Stimulated activated CD4-positive, alpha-beta T cell treated with anti-CD3 and anti-CD28 coated beads, Interleukin-1b, Interleukin-23, amount 100 ng/mL, for 1 hour (primary cell): ENCODE data around the gene TRAPPC3L.
"Not testable (repeated sequence)": the region's sequence is repeated elsewhere in the genome, so short reads cannot be mapped to it uniquely, and the experiment has no call there.

Experiments used
- DNase-seq, 2 donors: peaks; one replicate each; pipeline ENCODE4 v3.0.0-alpha.2; 2020; ENCODE audit warnings: low read depth in 2 of 2

TRAPPC3L gene

DNA sequence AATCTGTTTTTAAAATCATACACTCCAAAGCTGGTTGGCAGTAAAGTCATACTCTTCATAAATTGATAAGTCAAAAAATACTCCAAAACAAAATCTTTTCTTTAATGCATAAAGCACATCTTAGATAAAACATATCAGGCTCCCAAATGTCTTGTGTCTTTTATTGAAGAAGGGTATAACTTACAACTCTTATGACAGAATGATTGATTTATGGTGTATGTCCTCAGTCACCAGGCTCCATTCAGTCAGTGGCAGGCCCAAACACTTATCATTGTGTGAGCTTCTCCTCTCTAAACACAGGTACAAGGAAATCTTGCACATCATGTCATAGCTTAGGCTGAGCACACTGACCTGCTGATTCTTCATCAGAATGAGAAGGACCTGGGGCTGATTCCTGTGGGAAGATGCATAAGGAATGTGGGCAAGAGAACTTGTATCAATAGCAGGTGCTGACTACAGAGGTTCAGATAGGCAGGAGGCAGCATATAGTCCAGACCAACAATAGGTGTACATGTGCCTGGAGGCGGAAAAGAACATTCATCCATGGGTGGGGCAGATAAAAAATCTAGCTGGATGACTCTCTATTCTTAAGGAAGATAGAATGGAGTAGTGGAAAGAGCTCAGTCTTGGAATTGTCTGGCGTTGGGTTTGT is 32.1 kb downstream of the TRAPPC3L start:
- DNase-seq: no peak

DNA sequence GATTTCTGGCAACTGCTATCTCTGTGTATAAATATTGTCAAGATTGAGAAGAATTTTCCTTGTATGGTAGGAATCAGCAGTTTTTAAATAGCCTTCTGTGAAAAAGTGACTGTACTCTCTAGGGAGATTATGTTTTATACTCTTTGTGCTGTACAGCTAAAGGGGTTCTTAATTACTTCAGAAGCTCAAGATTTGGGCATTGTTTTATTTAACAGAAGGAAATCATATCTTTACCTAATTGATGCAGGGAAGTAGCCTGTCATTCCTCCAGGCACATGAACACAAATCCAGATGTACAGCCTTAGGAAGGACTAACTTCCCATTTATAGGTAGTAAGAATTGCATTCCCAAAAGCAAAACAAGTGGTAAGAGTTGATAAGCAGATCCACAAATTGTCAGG is 32.8 kb downstream of the TRAPPC3L start:
- DNase-seq: no peak

DNA sequence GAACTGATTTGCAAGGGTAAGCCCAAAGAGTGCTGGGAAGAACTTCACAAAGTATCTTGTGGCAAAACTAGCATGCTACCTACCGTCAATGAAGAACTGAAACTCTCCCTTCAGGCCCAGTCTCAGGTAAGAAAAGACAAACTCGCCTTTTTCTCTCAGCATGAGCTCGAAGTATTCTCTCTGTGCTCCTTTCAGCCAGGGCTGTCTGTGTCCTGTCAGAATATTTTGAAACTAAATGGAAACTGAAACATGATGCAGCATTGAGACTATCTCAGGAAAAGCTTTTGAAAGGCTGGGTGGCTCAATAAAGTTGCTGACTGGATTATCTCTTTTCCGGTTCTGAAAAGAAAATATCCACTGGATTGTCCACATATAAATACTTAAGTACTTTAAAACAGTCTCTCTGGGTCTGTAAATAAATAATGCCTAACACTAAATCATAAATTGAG is 33.3 kb downstream of the TRAPPC3L start:
- DNase-seq: no peak

DNA sequence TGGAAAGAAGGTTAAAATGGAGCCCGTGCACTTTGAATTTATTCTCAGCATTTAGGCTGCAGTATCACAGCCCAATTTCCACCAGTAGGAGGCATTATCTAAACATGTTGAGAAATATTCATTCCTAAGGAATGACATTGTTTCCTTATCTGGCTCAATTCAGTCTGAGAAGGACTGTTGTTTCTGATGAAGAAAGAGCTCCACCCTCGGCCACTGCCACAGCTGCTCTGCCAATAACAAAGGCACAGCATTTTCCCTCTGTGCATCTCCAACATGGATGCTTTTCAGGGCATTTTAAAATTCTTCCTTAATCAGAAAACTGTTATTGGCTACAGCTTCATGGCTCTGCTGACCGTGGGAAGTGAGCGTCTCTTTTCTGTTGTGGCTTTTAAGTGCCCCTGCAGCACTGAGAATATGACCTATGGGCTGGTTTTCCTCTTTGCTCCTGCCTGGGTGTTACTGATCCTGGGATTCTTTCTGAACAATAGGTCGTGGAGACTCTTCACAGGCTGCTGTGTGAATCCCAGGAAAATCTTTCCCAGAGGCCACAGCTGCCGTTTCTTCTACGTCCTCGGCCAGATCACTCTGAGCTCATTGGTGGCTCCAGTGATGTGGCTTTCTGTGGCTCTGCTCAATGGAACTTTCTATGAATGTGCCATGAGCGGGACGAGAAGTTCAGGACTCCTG is 33.9 kb downstream of the TRAPPC3L start, which contains the start of gene CALHM5:
Gene CALHM5, plus strand, starts transcription at position 216 of the 687 bp plus-strand sequence. Its CDS starts 58 bp downstream, at position 274.
- no peak for DNase-seq

DNA sequence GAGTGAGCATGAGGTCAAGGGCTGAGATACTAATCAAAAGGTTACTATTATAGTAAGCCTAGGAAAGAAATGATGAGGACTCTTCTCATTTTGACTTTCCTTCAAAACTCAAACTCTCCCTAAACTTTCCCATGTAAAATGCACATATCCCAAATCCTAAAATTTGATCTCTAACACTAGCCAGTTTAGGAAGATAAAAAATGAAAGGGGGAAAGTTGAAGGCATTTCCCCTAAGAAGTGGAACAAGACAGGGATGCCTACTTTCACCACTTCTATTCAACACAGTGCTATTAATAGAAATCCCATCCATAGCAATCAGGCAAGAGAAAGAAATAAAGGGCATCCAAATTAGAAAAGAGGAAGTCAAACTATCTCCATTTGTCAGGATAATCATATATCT is 37.0 kb downstream of the TRAPPC3L start:
- DNase-seq: no peak

DNA sequence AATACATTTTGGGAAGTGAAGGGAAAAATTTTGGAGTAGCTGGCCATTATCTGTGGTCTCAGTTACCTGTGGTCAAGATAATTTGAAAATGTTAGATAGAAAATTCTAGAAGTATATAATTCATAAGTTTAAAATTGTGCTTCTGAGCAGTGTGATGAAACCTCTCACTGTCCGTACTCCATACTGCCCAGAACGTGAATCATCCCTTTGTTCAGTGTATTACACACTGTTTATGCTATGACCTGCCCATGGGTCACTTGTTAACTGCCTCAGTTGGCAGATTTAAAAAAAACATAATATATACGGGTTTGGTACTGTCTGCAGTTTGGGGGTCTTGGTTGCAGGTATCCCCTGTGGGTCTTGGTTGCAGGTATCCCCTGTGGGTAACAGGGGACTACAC is 38.2 kb downstream of the TRAPPC3L start:
- DNase-seq: no peak

DNA sequence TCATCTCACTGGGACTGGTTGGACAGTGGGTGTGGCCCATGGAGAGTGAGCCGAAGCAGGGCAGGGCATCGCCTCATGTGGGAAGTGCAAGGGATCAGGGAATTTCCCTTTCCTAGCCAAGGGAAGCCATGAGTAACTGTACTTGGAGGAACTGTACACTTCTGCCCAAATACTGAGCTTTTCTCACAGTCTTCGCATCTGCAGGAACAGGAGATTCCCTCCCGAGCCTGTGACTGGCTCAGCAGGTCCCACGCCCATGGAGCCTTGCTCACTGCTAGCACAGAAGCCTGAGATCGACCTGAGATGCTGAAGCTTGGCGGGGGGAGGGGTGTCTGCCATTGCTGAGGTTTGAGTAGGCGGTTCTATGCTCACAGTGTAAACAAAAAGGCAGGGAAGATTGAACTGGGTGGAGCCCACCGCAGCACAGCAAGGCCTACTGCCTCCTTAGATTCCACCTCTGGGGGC is 44.5 kb downstream of the TRAPPC3L start:
- DNase-seq: no peak

DNA sequence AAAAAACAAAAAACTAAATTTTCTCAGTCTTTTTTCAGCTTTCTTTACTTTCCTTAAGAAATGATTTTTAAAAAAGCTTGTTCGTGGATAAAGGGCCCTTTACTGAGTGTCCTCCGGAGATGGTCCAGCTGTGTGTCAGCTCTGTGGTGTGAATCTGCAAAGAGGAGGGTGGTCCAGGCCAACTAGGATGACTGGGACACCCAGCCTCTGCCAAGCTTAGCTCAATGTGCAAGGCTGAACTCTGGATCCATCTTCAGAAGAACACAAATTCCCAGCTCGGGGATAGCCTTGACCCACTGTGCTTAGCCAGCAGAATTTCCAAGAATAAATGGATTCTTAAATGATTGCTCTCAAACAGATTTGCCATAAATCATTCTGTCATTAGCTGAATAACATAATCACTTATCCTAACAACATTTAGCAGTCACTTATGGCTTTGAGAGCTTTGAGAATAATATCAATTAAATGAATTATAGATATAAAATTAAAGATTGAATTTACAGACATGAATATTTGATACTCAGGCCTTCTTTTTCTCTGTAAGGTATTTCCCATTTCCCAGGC is 48.3 kb downstream of the TRAPPC3L start:
- DNase-seq: no peak

DNA sequence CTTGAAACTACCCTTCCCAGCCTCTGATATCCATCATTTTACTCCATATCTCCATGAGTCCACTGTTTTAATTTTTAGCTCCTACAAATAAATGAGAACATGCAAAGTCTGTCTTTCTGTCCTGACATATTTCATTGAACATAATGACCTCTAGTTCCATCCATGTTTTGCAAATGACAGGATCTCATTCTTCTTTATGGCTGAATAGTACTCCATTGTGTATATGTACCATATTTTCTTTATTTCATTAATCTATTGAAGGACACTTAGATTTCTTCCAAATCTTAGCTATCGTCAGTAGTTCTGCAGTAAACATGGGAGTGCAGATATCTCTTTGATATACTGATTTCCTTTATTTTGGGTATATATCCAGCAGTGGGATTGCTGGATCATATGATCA is 50.3 kb downstream of the TRAPPC3L start:
- not testable (repeated sequence) for DNase-seq

DNA sequence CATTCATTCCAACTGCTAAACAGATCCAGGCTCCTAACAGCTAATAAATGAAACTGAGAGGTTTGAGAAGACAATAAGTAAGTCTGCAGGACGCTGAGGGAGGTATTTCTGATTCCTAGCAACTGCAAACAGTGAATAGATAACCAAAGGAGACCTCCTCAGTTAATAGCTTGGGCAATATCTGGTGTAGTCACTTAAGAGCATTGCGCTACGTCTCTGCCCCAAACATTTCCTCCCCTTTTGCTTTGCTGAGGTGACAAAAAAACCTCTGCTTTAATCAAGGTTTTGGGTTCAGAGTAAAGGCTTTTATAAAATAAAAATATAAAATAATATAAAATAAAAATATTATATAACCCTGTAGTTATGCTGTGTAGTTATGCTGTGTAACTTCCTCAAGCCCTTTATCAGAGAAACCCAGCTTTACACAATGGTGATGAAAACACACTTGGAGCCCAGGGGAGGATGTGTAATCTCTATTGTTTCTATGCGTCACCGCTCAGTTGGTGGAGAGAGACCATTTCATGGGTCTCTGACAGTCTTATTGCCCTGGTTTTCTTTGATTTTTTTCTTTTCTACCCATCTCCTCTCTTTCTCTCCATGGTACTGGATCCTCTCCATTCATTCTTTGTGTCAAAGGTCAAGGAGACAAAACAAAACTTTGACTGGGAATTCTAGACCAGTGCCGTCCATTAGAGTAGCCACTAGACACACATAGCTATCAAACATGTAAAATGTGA is 53.0 kb downstream of the TRAPPC3L start:
- no peak for DNase-seq

DNA sequence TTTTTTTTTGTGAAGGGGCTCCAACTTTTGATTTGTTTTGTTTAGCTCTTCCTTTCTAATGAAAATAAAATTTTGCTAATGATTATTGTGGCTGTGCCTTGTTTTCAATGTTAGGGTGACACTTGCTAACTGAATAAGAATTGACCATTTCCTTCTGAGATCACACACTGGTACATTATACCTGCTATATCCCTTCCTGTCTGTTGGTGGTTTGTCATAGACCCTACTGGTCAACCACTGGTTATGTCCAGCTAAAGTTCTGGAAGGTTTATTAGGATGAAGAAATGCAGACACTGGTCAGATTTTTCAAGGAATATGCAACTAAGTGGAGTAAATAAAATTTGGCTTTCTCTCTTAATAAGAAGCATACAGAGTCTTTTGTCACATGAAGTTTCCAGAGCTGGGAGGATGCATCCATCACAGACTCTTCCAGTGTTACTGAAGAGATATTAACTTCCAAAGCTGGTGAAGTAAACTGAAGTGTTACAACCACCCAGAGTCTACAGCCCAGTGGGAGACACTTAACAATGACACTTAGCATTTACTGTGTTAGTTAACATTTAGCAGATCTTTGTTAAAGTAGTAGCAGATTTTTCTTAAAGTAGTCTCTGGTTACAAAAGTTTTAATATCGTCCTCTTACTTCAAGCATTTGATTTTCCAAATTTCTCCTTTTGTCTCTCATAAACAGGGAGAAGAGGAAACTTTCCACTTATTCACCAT is 53.7 kb downstream of the TRAPPC3L start:
- DNase-seq: no peak

DNA sequence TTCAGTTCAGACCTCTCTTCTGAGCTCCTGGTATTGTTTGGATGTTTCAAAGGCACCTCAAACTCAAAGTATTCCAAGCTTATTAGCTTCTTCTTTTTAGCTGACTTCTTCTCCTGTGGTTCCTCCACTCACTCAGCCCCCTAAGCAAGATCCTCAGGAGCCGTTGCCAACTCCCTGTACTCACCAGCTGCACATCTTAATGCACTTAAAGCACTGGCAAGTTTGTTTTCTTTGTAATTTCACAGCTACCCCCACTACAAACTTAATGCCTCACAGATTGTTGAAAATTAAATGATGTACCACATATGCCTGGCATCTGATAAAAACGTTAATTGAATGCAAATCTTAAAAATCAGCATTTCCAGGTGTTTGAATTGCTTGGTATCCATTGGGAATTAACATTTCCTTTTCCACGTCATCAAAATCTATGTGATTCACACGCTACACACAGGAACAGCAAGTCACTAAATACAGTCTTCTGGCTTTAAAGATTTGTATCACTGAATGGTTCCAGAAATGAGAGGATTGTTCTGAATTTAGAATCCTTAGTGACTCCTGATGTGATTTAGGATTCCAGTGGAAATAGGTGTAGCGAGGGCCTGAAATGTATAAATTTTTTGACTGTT is 59.8 kb downstream of the TRAPPC3L start:
- DNase-seq: no peak

DNA sequence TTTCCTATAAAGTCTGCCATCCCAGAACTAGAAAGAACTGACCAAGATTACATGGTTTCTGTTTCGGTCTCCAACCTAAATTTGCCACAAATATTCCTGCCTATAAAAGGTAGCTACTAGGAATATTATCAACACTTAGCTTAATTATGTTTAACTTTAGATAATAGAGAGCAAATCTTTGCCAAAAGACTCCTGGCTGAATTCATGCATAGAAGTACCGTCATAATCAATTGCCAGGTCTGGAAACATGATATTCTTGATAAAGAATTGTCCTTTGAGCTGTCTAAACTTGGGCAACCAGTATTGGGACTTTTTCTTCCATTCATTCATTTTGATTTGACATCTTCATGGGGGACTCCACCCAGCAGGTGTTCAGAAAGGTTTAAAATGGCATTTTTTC is 61.9 kb downstream of the TRAPPC3L start:
- no peak for DNase-seq

DNA sequence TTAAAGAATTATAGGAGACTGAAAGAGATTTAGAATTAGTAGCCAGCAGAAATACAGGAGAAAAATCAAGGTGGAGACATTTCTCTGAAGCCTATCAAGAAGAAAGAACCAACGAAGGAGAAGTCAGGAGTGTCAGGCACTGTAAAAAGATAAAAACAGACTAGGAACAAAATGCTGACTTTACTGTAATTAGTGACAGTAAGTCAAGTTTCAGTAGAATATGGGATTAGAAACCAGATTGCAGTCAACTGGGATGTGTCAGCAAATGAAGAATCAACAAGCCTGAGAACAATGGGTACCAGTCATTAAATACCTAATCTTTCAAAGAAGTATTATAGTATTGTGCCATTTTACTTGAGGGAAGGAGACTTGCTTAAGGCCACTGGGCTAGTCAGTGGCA is 62.7 kb downstream of the TRAPPC3L start:
- DNase-seq: no peak

DNA sequence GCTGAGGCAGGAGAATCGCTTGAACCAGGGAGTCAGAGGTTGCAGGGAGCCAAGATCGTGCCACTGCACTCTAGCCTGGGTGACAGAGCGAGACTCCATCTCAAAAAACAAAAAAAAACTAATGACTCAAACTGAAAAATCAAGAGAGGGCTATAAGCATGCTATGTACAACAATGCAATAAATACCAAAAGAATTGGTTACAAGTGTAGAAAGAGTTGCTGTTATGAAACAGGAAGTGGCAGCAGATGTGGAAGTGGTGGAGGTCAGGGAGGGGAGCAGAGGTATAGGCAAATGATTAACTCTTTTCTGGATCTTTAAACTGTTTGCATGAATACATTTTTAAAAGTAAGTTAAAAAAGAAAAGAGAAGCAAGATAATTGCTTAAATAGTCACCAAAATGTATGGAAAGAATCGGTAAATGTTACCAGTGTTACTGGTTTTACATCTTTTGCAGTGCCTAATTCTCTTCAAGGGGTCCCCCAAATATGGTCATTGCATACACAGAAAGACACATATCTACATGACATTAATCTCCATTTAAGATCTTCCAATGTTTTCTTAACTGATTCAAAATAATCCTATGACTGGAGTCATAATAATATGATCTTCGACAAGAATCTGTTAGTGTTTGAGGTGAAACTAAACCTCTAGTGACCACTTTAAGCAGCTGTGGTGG is 69.3 kb downstream of the TRAPPC3L start:
- no peak for DNase-seq

DNA sequence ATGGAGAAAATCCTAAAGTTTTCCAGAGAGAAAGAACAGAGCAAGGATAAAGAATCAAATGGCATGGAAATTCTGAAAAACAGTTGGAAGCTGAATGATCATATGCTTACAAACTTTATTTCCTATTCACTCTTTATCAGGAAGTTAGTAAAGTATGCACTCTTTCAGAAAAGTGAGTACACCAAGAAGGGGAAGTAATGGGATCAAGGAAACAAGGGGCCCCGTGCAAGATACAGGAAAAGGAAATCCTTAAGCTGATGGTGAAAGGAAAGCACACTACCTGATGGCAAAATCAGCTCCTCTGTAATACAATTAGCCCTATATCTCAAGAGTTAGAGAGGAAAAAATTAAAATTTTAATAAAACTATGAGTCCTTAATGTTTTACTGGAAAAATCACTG is 70.3 kb downstream of the TRAPPC3L start:
- DNase-seq: no peak

DNA sequence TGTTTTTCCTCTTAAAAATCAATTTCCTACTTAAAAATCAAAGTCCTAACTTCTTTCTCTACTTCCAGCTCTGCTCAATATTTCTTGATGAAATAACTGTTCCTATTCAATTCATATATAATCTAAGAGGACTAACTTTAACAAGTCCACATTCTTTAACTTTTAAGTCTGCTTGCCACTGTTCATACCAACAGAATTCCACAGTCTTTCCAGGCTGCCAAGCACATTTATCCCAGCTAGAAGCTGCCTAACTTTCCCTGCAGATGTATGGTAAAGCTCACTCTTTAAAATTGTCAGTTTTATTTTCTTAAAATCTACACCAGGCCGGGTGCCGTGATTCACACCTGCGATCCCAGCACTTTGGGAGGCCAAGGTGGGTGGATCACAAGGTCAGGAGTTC is 72.8 kb downstream of the TRAPPC3L start:
- no peak for DNase-seq

DNA sequence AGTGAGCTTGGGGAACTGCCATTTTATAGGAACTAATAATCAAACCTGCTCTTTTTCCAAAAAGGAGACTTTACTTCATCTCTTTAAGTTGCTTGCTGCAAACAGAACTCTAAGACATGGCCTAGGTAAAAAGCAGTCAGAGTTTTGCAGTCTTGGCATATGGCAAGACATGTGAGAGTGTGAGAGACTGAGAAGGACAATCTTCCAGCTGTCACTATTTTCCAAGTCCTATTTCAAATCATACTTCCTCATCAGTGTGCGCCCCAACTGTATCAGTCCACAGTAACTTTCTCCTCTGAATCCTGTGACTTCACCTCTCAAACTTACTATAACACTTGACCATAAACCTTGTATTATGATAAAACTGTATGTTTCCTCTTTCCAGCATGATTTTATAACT is 74.0 kb downstream of the TRAPPC3L start:
- no peak for DNase-seq

DNA sequence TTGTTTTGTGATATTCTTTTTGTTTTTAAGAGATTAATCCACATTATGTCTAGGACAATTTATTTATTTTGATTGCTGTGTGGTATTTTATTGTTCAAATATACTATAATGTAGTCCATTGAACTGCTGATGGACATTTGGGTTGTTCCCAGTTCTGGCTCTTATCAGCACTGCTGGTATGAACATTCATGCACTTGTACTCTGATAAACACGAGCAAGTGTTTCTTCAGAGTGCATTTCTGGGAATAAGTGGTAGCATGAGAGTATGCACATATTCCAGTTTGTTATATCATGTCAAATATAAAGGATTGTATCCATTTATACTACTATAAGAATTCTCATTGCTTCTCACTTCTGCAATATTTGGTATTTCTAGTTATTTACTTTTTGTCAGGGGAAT is 77.2 kb downstream of the TRAPPC3L start:
- no peak for DNase-seq

DNA sequence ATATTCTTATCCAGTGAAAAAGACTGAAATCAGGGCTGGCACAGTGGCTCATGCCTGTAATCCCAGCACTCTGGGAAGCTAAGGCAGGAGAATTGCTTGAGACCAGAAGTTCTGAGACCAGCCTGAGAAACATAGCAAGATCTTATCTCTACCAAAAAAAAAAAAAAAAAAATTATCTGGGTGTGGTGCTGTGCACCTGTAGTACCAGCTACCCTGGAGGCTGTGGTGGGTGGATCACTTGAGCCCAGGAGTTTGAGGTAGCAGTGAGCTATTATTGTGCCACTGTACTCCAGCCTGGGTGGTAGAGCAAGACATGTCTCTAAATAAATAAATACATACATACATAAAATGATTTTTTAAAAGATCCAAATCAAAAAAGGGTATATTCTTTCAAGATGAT is 78.0 kb downstream of the TRAPPC3L start:
- DNase-seq: no peak

DNA sequence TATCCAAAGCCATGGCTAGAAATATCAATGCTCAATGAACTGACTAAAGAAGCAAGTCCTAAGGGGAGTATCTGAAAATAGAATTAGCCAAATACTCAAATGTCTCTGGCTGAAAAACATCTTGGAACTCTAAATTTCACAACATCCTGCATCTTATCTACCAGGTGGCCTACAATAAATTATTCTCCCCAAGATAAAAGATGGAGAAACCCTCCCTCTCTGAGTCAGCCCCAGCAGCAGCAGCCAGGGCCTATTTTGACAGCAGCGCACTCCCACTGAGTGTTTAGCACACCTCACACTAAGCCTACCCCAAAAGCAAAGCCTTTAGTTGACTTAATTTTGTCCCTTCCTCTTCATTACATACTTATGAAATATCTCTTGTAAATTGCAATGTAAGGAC is 78.4 kb downstream of the TRAPPC3L start:
- no peak for DNase-seq
